Measurements from ENCODE around the gene DHX35.

Gene DHX35

GRCh38 chr20:38926934-38927616 lies 35.1 kb upstream of the DHX35 start:
- Histone ChIP-seq H3K4me2 (ENCODE audit: low read length) (peak overlapping the region; percentile 86), H4K20me1 (ENCODE audit: insufficient read depth, low read length) (no peaks in the 10 kb centered on the region), H3K4me1 (ENCODE audit: insufficient read depth, low read length, severe bottlenecking) (peaks cover 44% of the 10 kb centered on the region), H3K9me3 (ENCODE audit: low read length) (no peaks in the 10 kb centered on the region), H3K79me2 (ENCODE audit: insufficient read depth, low read length) (peaks cover 56% of the 10 kb centered on the region), H3K27me3 (ENCODE audit: insufficient read depth, low read length) (no peaks in the 10 kb centered on the region), H3K4me3 (ENCODE audit: low read depth, low read length, poor library complexity, severe bottlenecking) (peak overlapping the region; percentile 97), H3K36me3 (ENCODE audit: insufficient read depth, low read length) (peaks cover 21% of the 10 kb centered on the region; the same call in 1 of the 2 replicates), H3F3A (ENCODE audit: insufficient read depth, low read length) (no peaks in the 10 kb centered on the region), H3K9me2 (ENCODE audit: low read depth, low read length) (no peaks in the 10 kb centered on the region), H3K27ac (ENCODE audit: low read depth, low read length, poor library complexity, severe bottlenecking) (peak overlapping the region; percentile 68), H3K9ac (ENCODE audit: low read length) (peak overlapping the region; percentile 96), H2AFZ (ENCODE audit: low read length) (no peak overlapping the region)
- no peak for TF ChIP-seq EZH2 (IDR thresholded peaks at IDR 0.05; ENCODE audit: borderline replicate concordance, low read length)
- TF ChIP-seq CTCF (IDR thresholded peaks at IDR 0.05; ENCODE audit: low read length) = no peak

GRCh38 chr20:38927902-38928578 lies 34.1 kb upstream of the DHX35 start:
- H3K4me3 ChIP-seq (ENCODE audit: low read depth, low read length, poor library complexity, severe bottlenecking) = peak overlapping the region; percentile 97
- H3K9me2 ChIP-seq (ENCODE audit: low read depth, low read length) = no peaks in the 10 kb centered on the region
- TF ChIP-seq EZH2 (IDR thresholded peaks at IDR 0.05; ENCODE audit: borderline replicate concordance, low read length) = no peak
- TF ChIP-seq CTCF (IDR thresholded peaks at IDR 0.05; ENCODE audit: low read length) = no peak
- H3F3A ChIP-seq (ENCODE audit: insufficient read depth, low read length) = no peaks in the 10 kb centered on the region
- peaks cover 65% of the 10 kb centered on the region for H3K79me2 ChIP-seq (ENCODE audit: insufficient read depth, low read length)
- peak overlapping the region; percentile 86 for H3K4me2 ChIP-seq (ENCODE audit: low read length)
- H3K4me1 ChIP-seq (ENCODE audit: insufficient read depth, low read length, severe bottlenecking) = peaks cover 54% of the 10 kb centered on the region
- peak overlapping the region; percentile 96 for H3K9ac ChIP-seq (ENCODE audit: low read length)
- no peak overlapping the region for H2AFZ ChIP-seq (ENCODE audit: low read length)
- peaks cover 21% of the 10 kb centered on the region; the same call in 1 of the 2 replicates for H3K36me3 ChIP-seq (ENCODE audit: insufficient read depth, low read length)
- H3K9me3 ChIP-seq (ENCODE audit: low read length) = no peaks in the 10 kb centered on the region
- no peak overlapping the region for H3K27ac ChIP-seq (ENCODE audit: low read depth, low read length, poor library complexity, severe bottlenecking)
- no peaks in the 10 kb centered on the region for H3K27me3 ChIP-seq (ENCODE audit: insufficient read depth, low read length)
- no peaks in the 10 kb centered on the region for H4K20me1 ChIP-seq (ENCODE audit: insufficient read depth, low read length)

GRCh38 chr20:38930242-38930569 lies 31.9 kb upstream of the DHX35 start:
- H3F3A ChIP-seq (ENCODE audit: insufficient read depth, low read length) = no peaks in the 10 kb centered on the region
- peak overlapping the region; percentile 86 for H3K4me2 ChIP-seq (ENCODE audit: low read length)
- no peak for TF ChIP-seq CTCF (IDR thresholded peaks at IDR 0.05; ENCODE audit: low read length)
- TF ChIP-seq EZH2 (IDR thresholded peaks at IDR 0.05; ENCODE audit: borderline replicate concordance, low read length) = no peak
- peaks cover 87% of the 10 kb centered on the region for H3K79me2 ChIP-seq (ENCODE audit: insufficient read depth, low read length)
- H3K4me1 ChIP-seq (ENCODE audit: insufficient read depth, low read length, severe bottlenecking) = peaks cover 72% of the 10 kb centered on the region
- no peak overlapping the region for H2AFZ ChIP-seq (ENCODE audit: low read length)
- no peaks in the 10 kb centered on the region for H4K20me1 ChIP-seq (ENCODE audit: insufficient read depth, low read length)
- H3K27ac ChIP-seq (ENCODE audit: low read depth, low read length, poor library complexity, severe bottlenecking) = no peak overlapping the region
- no peaks in the 10 kb centered on the region for H3K9me3 ChIP-seq (ENCODE audit: low read length)
- no peaks in the 10 kb centered on the region for H3K9me2 ChIP-seq (ENCODE audit: low read depth, low read length)
- H3K27me3 ChIP-seq (ENCODE audit: insufficient read depth, low read length) = no peaks in the 10 kb centered on the region
- H3K36me3 ChIP-seq (ENCODE audit: insufficient read depth, low read length) = peaks cover 26% of the 10 kb centered on the region; the same call in 1 of the 2 replicates
- peak overlapping the region; percentile 97 for H3K4me3 ChIP-seq (ENCODE audit: low read depth, low read length, poor library complexity, severe bottlenecking)
- no peak overlapping the region for H3K9ac ChIP-seq (ENCODE audit: low read length)

Data from OCI-LY1 (cell line).